GM12891 (cell line): ENCODE measurements around the gene TIAM1.

Source experiments
- DNase-seq: peaks from one replicate; pipeline ENCODE4 v3.0.0; 2011; ENCODE audit warnings: low spot score; ENCODE audit not compliant: insufficient read length
- FAIRE-seq: peaks from 2 replicates; lab custom pipeline; 2011; peaks lifted over from hg19 to GRCh38; lab: Jason Lieb, UNC
- PAX5 ChIP-seq: IDR thresholded peaks from 2 replicates; pipeline ENCODE4 v1.6.1; 2011; ENCODE audit warnings: low read length, moderate library complexity, mild to moderate bottlenecking; ENCODE audit not compliant: insufficient read depth, severe bottlenecking
- POLR2A ChIP-seq: IDR thresholded peaks from 2 replicates; pipeline ENCODE4 v1.6.1; 2011; ENCODE audit warnings: low read depth, low read length, control low read depth
- POLR2AphosphoS5 ChIP-seq: IDR thresholded peaks from 2 replicates; pipeline ENCODE4 v1.6.1; 2011; ENCODE audit warnings: low read depth, low read length, control low read depth
- POU2F2 ChIP-seq: IDR thresholded peaks from 2 replicates; pipeline ENCODE4 v1.6.1; 2011; ENCODE audit warnings: low read depth, mild to moderate bottlenecking, control low read depth, low read length, moderate library complexity
- SPI1 ChIP-seq: IDR thresholded peaks from 2 replicates; pipeline ENCODE4 v1.6.1; 2011; ENCODE audit warnings: low read depth, low read length, control low read depth
- TAF1 ChIP-seq: IDR thresholded peaks from 2 replicates; pipeline ENCODE4 v1.6.1; 2011; ENCODE audit warnings: low read depth, low read length, control low read depth

Gene TIAM1

GRCh38 chr21:31371715-31372470 lies 27.8 kb upstream of the TIAM1 start:
- no peak for TF ChIP-seq PAX5
- no peak for TF ChIP-seq TAF1
- TF ChIP-seq POU2F2, result no peak
- no peak for TF ChIP-seq SPI1
- TF ChIP-seq POLR2AphosphoS5, result no peak
- no peak for TF ChIP-seq POLR2A
- DNase-seq, result no peak
- no peak for FAIRE-seq

- FAIRE-seq, result no peak
- no peak for DNase-seq
- TF ChIP-seq POLR2AphosphoS5 (no peak), POU2F2 (no peak), PAX5 (no peak), TAF1 (no peak), SPI1 (no peak), POLR2A (no peak)
Observed at GRCh38 chr21:31370893-31371544, 27.0 kb upstream of the TIAM1 start.

GRCh38 chr21:31370281-31370892 lies 26.3 kb upstream of the TIAM1 start:
- FAIRE-seq, result no peak
- no peak for DNase-seq
- no peak for TF ChIP-seq PAX5

GRCh38 chr21:31368361-31368760 lies 24.3 kb upstream of the TIAM1 start:
- no peak for FAIRE-seq
- no peak for DNase-seq
- TF ChIP-seq SPI1, result no peak
- TF ChIP-seq POLR2AphosphoS5, result no peak
- no peak for TF ChIP-seq POLR2A
- TF ChIP-seq TAF1, result no peak
- no peak for TF ChIP-seq POU2F2
- TF ChIP-seq PAX5, result no peak

GRCh38 chr21:31367801-31368200 lies 23.7 kb upstream of the TIAM1 start:
- DNase-seq (no peak), FAIRE-seq (no peak)
- TF ChIP-seq POLR2A (no peak), PAX5 (no peak), POU2F2 (no peak), TAF1 (no peak), POLR2AphosphoS5 (no peak), SPI1 (no peak)

- DNase-seq (no peak), FAIRE-seq (no peak)
Observed at GRCh38 chr21:31366825-31367224, 22.8 kb upstream of the TIAM1 start.

GRCh38 chr21:31364253-31364945 lies 20.3 kb upstream of the TIAM1 start:
- no peak for FAIRE-seq
- TF ChIP-seq POLR2AphosphoS5 (no peak), PAX5 (no peak), SPI1 (no peak), POU2F2 (no peak), POLR2A (no peak), TAF1 (no peak)

More at GRCh38 chr21:31366825-31367224, 22.8 kb upstream of the TIAM1 start:
- TF ChIP-seq SPI1, result no peak
- TF ChIP-seq TAF1, result no peak
- TF ChIP-seq POLR2A, result no peak
- no peak for TF ChIP-seq PAX5
- no peak for TF ChIP-seq POLR2AphosphoS5
- TF ChIP-seq POU2F2, result no peak

GRCh38 chr21:31363720-31364119 lies 19.7 kb upstream of the TIAM1 start:
- FAIRE-seq (no peak), DNase-seq (no peak)
- TF ChIP-seq POLR2A (no peak), TAF1 (no peak), SPI1 (no peak), POLR2AphosphoS5 (no peak), POU2F2 (no peak), PAX5 (no peak)

More at GRCh38 chr21:31364253-31364945, 20.3 kb upstream of the TIAM1 start:
- no peak for DNase-seq

GRCh38 chr21:31360717-31361116 lies 16.7 kb upstream of the TIAM1 start:
- FAIRE-seq (no peak), DNase-seq (no peak)
- TF ChIP-seq POLR2AphosphoS5 (no peak), POLR2A (no peak), PAX5 (no peak), TAF1 (no peak), SPI1 (no peak), POU2F2 (no peak)
